VCaP (cell line): ENCODE measurements around the gene KCTD3.

Experiments used
- H3K27ac ChIP-seq: fragments of 450-650 bp; 2 replicates; pipeline ENCODE4 v1.5.1; 2017
- CTCF ChIP-seq: fragments of 450-650 bp; conservative IDR thresholded peaks from 2 replicates; pipeline ENCODE4 v1.5.1; 2017; ENCODE audit warnings: mild to moderate bottlenecking, moderate library complexity

Gene KCTD3

GRCh38 chr1:215645182-215645581 is 78.1 kb downstream of the KCTD3 start:
- H3K27ac ChIP-seq: no peak overlapping the region
- TF ChIP-seq CTCF: no peak

- no peak overlapping the region for H3K27ac ChIP-seq
- no peak for TF ChIP-seq CTCF
Observed at GRCh38 chr1:215645861-215646260, 78.8 kb downstream of the KCTD3 start.

GRCh38 chr1:215647738-215648137 is 80.6 kb downstream of the KCTD3 start:
- H3K27ac ChIP-seq: no peak overlapping the region
- TF ChIP-seq CTCF: no peak

GRCh38 chr1:215648957-215649356 is 81.9 kb downstream of the KCTD3 start:
- TF ChIP-seq CTCF: no peak
- no peak overlapping the region for H3K27ac ChIP-seq

GRCh38 chr1:215650446-215651149 is 83.5 kb downstream of the KCTD3 start:
- TF ChIP-seq CTCF: no peak
- H3K27ac ChIP-seq: no peak overlapping the region

GRCh38 chr1:215651867-215652266 is 84.8 kb downstream of the KCTD3 start:
- TF ChIP-seq CTCF: no peak
- H3K27ac ChIP-seq: no peak overlapping the region

- no peak for TF ChIP-seq CTCF
- H3K27ac ChIP-seq: no peak overlapping the region
Observed at GRCh38 chr1:215652371-215652770, 85.3 kb downstream of the KCTD3 start.
